H1 (cell line): ENCODE measurements around the gene RNF224. TPM values are rescaled to one million over a fixed set of nuclear protein-coding genes. Genes with fewer than 3 reads are reported as not detected.

ENCODE experiments used
- CTCF ChIA-PET: fragments of 300-600 bp; sonication (Branson Sonifier 250); formaldehyde crosslinking; loops from one replicate; lab custom pipeline; 2021; ENCODE audit not compliant: partially characterized antibody; lab: Charles Lee
- POLR2A ChIA-PET: fragments of 300-600 bp; sonication (Branson Sonifier 250); formaldehyde crosslinking; loops from one replicate; lab custom pipeline; 2021; ENCODE audit warnings: inconsistent platforms; ENCODE audit not compliant: partially characterized antibody; lab: Charles Lee
- DNase-seq, 2 experiments: peaks; one replicate each; pipeline versions ENCODE4 v3.0.0 to v3.0.0-alpha.2; 2010 to 2022; ENCODE audit warnings: low spot score in 2 of 2, low read depth in 1 of 2, mixed read lengths in 1 of 2
- FAIRE-seq: peaks from 2 replicates; lab custom pipeline; 2011; peaks lifted over from hg19 to GRCh38; lab: Jason Lieb, UNC
- H2AFZ ChIP-seq: 2 replicates; pipeline ENCODE4 v1.8.1; 2012; ENCODE audit warnings: low read length, inconsistent platforms
- H2AK5ac ChIP-seq: 2 replicates; pipeline ENCODE4 v1.6.1; 2013; ENCODE audit warnings: low read depth, low read length
- H2BK120ac ChIP-seq: replicated peaks from 2 replicates; pipeline ENCODE3; 2013; ENCODE audit warnings: low read depth, low read length, inconsistent platforms
- H2BK12ac ChIP-seq: 2 replicates; pipeline ENCODE4 v1.6.1; 2013; ENCODE audit warnings: low read depth, low read length
- H2BK15ac ChIP-seq: 2 replicates; pipeline ENCODE4 v1.6.1; 2013; ENCODE audit warnings: low read length
- H2BK20ac ChIP-seq: 2 replicates; pipeline ENCODE4 v1.6.1; 2013; ENCODE audit warnings: low read length
- H2BK5ac ChIP-seq: 2 replicates; pipeline ENCODE4 v1.6.1; 2013; ENCODE audit warnings: low read depth, low read length
- H3K14ac ChIP-seq: 2 replicates; pipeline ENCODE4 v1.6.1; 2013; ENCODE audit warnings: inconsistent platforms; ENCODE audit not compliant: insufficient read length
- H3K18ac ChIP-seq: 2 replicates; pipeline ENCODE4 v1.6.1; 2013; ENCODE audit warnings: low read length; ENCODE audit errors: extremely low read depth
- H3K23ac ChIP-seq: 2 replicates; pipeline ENCODE4 v1.6.1; 2013; ENCODE audit warnings: inconsistent platforms; ENCODE audit not compliant: insufficient read length
- H3K23me2 ChIP-seq: 2 replicates; pipeline ENCODE4 v1.6.1; 2013; ENCODE audit warnings: low read depth, low read length
- H3K27ac ChIP-seq: 2 replicates; pipeline ENCODE4 v1.6.1; 2011; ENCODE audit warnings: low read depth, low read length, inconsistent platforms
- H3K27me3 ChIP-seq, 4 experiments: replicated peaks in 1 of 4; 1 replicate in 1 of 4; 2 replicates in 3 of 4; pipeline versions ENCODE4 v1.6.1 to v1.8.1; 2011 to 2013; ENCODE audit warnings: low read length in 3 of 4, mild to moderate bottlenecking in 3 of 4, inconsistent platforms in 2 of 4, mixed read lengths in 2 of 4, moderate library complexity in 1 of 4; ENCODE audit not compliant: control insufficient read depth in 3 of 4, insufficient read depth in 3 of 4; ENCODE audit errors: extremely low read depth in 1 of 4
- H3K36me3 ChIP-seq, 4 experiments: 2 replicates each; pipeline versions ENCODE4 v1.6.1 to v1.8.1; 2011 to 2013; ENCODE audit warnings: mild to moderate bottlenecking in 4 of 4, low read length in 3 of 4, moderate library complexity in 2 of 4, control low read depth in 1 of 4, inconsistent platforms in 1 of 4; ENCODE audit not compliant: insufficient read depth in 4 of 4, control insufficient read depth in 2 of 4
- H3K4ac ChIP-seq: replicated peaks from 2 replicates; pipeline ENCODE3; 2013; ENCODE audit warnings: low read length, low read depth, mixed read lengths, inconsistent platforms; ENCODE audit not compliant: insufficient read length
- H3K4me1 ChIP-seq, 4 experiments: replicated peaks in 1 of 4; 1 replicate in 1 of 4; 2 replicates in 3 of 4; pipeline versions ENCODE4 v1.6.1 to v1.8.1; 2011 to 2013; ENCODE audit warnings: low read length in 3 of 4, inconsistent platforms in 2 of 4, mixed read lengths in 1 of 4; ENCODE audit not compliant: insufficient read depth in 4 of 4, control insufficient read depth in 3 of 4
- H3K4me2 ChIP-seq, 2 experiments: 2 replicates each; pipeline versions ENCODE4 v1.6.1 to v1.8.1; 2011 to 2013; ENCODE audit warnings: low read depth in 2 of 2, low read length in 2 of 2, control low read depth in 1 of 2, inconsistent platforms in 1 of 2, mild to moderate bottlenecking in 1 of 2; ENCODE audit not compliant: insufficient read depth in 1 of 2
- H3K4me3 ChIP-seq, 4 experiments: fragments of 200-600, 300-600 bp in 1 of 4; sonication (generic), shearing (Covaris generic), sonication (Bioruptor Twin) in 1 of 4; 2 replicates each; pipeline versions ENCODE4 v1.5.1 to v1.8.1; 2011 to 2016; ENCODE audit warnings: low read length in 4 of 4, low read depth in 3 of 4, control low read depth in 2 of 4, inconsistent platforms in 2 of 4, mild to moderate bottlenecking in 2 of 4, mixed read lengths in 1 of 4, moderate library complexity in 1 of 4; ENCODE audit not compliant: insufficient read depth in 2 of 4; ENCODE audit errors: extremely low read depth in 1 of 4
- H3K56ac ChIP-seq: replicated peaks from 2 replicates; pipeline ENCODE3; 2013; ENCODE audit warnings: low read depth, mild to moderate bottlenecking, mixed read lengths, low read length, inconsistent platforms; ENCODE audit not compliant: insufficient read length
- H3K79me1 ChIP-seq: 2 replicates; pipeline ENCODE4 v1.6.1; 2013; ENCODE audit warnings: low read depth, low read length, control low read depth
- H3K79me2 ChIP-seq, 2 experiments: 2 replicates each; pipeline versions ENCODE4 v1.6.1 to v1.8.1; 2012 to 2013; ENCODE audit warnings: low read length in 2 of 2, mild to moderate bottlenecking in 2 of 2, inconsistent platforms in 1 of 2; ENCODE audit not compliant: insufficient read depth in 2 of 2, control insufficient read depth in 1 of 2
- H3K9ac ChIP-seq, 4 experiments: replicated peaks in 1 of 4; 1 replicate in 1 of 4; 2 replicates in 3 of 4; pipeline versions ENCODE4 v1.6.1 to v1.8.1; 2011 to 2013; ENCODE audit warnings: low read depth in 3 of 4, low read length in 3 of 4, control low read depth in 2 of 4, mild to moderate bottlenecking in 2 of 4, moderate library complexity in 2 of 4, inconsistent platforms in 1 of 4; ENCODE audit errors: extremely low read depth in 1 of 4
- H3K9me3 ChIP-seq, 2 experiments: 2 replicates each; pipeline versions ENCODE4 v1.6.1 to v1.8.1; 2012 to 2013; ENCODE audit warnings: mild to moderate bottlenecking in 2 of 2, moderate library complexity in 2 of 2, control low read depth in 1 of 2, inconsistent platforms in 1 of 2, low read depth in 1 of 2, low read length in 1 of 2, mixed read lengths in 1 of 2; ENCODE audit not compliant: insufficient read depth in 2 of 2
- H4K20me1 ChIP-seq, 2 experiments: replicated peaks in 1 of 2; 2 replicates each; pipeline versions ENCODE3 to v1.8.1; 2011 to 2013; ENCODE audit warnings: inconsistent platforms in 2 of 2, low read length in 2 of 2, mild to moderate bottlenecking in 1 of 2; ENCODE audit not compliant: insufficient read depth in 2 of 2, control insufficient read depth in 1 of 2
- H4K5ac ChIP-seq: 2 replicates; pipeline ENCODE4 v1.6.1; 2013; ENCODE audit warnings: low read length, low read depth, mixed read lengths, inconsistent platforms; ENCODE audit not compliant: insufficient read length
- H4K8ac ChIP-seq: 2 replicates; pipeline ENCODE4 v1.8.0; 2013; ENCODE audit warnings: mild to moderate bottlenecking, moderate library complexity, low read length, inconsistent platforms; ENCODE audit not compliant: insufficient read depth; ENCODE audit errors: extremely low read depth
- H4K91ac ChIP-seq: replicated peaks from 2 replicates; pipeline ENCODE3; 2013; ENCODE audit warnings: low read length, mixed read lengths, inconsistent platforms; ENCODE audit not compliant: insufficient read length
- ASH2L ChIP-seq: fragments of 200-600, 300-600 bp; sonication (generic); IDR thresholded peaks from one replicate; pipeline ENCODE4 v1.7.1; 2017; ENCODE audit warnings: low read length
- BACH1 ChIP-seq: IDR thresholded peaks from 2 replicates; pipeline ENCODE4 v1.6.1; 2012; ENCODE audit warnings: low read length, improper control_type of control experiment
- BRCA1 ChIP-seq: IDR thresholded peaks from 2 replicates; pipeline ENCODE4 v1.6.1; 2012; ENCODE audit warnings: low read depth, low read length, improper control_type of control experiment
- CREB1 ChIP-seq: IDR thresholded peaks from 2 replicates; pipeline ENCODE4 v1.6.1; 2012; ENCODE audit warnings: inconsistent platforms
- CTBP2 ChIP-seq: IDR thresholded peaks from 2 replicates; pipeline ENCODE4 v1.7.0; 2011; ENCODE audit warnings: borderline replicate concordance, mild to moderate bottlenecking, moderate library complexity, mixed read lengths, low read length; ENCODE audit not compliant: insufficient read depth, insufficient read length
- JUN ChIP-seq: IDR thresholded peaks from 2 replicates; pipeline ENCODE4 v1.6.1; 2011; ENCODE audit warnings: low read depth, mild to moderate bottlenecking, improper control_type of control experiment, low read length
- RAD21 ChIP-seq, 2 experiments: IDR thresholded peaks in 1 of 2; conservative IDR thresholded peaks in 1 of 2; 2 replicates each; pipeline ENCODE4 v1.6.1; 2011; ENCODE audit warnings: low read depth in 2 of 2, low read length in 2 of 2, improper control_type of control experiment in 1 of 2, inconsistent platforms in 1 of 2, mild to moderate bottlenecking in 1 of 2, moderate library complexity in 1 of 2
- RXRA ChIP-seq: IDR thresholded peaks from 2 replicates; pipeline ENCODE4 v1.6.1; 2011; ENCODE audit warnings: low read depth, mild to moderate bottlenecking, low read length, moderate library complexity; ENCODE audit not compliant: insufficient read depth
- SIRT6 ChIP-seq: IDR thresholded peaks from one replicate; pipeline ENCODE4 v1.7.1; 2012; ENCODE audit warnings: low read length, inconsistent platforms
- SIX5 ChIP-seq: IDR thresholded peaks from 2 replicates; pipeline ENCODE4 v1.6.1; 2011; ENCODE audit warnings: mild to moderate bottlenecking, low read depth, low read length
- TAF1 ChIP-seq: IDR thresholded peaks from 2 replicates; pipeline ENCODE4 v1.6.1; 2011; ENCODE audit warnings: mild to moderate bottlenecking, low read depth, low read length
- TBP ChIP-seq: IDR thresholded peaks from 2 replicates; pipeline ENCODE4 v1.6.1; 2011; ENCODE audit warnings: low read depth, low read length, improper control_type of control experiment
- TCF12 ChIP-seq: IDR thresholded peaks from 2 replicates; pipeline ENCODE4 v1.6.1; 2011; ENCODE audit warnings: low read depth, mild to moderate bottlenecking, low read length
- WGBS, 2 experiments: shearing (Covaris generic) in 1 of 2; methylation state at CpG; one replicate each; pipeline versions ENCODE4 v1.1.6 to v1.1.7; 2013 to 2015; ENCODE audit warnings: low lambda C conversion rate in 2 of 2, mixed read lengths in 2 of 2, inconsistent platforms in 1 of 2, low coverage in 1 of 2, missing lambda C conversion rate in 1 of 2; ENCODE audit not compliant: insufficient replicate concordance in 2 of 2, insufficient coverage in 1 of 2, insufficient read length in 1 of 2; ENCODE audit errors: extremely low coverage in 1 of 2, missing lambda C conversion rate in 1 of 2; 5-methylcytosine and 5-hydroxymethylcytosine counted together
- polyA plus RNA-seq, 7 experiments: library from polyadenylated mRNA; depleted of rRNA in 3 of 7; stranded (reverse) in 5 of 7; unstranded in 2 of 7; fragments of >200 nt in 5 of 7; fragments of 200-250 nt in 2 of 7; gene quantifications; 1 replicate in 5 of 7; 2 replicates in 1 of 7; 4 replicates in 1 of 7; pipeline versions ENCODE4 v1.2.1 to v1.2.3, GENCODE V29; 2011 to 2013; ENCODE audit warnings: missing spikeins in 2 of 7, mixed read lengths in 2 of 7
- total RNA-seq: library from RNA; stranded (reverse); fragmentation: NEBNext Ultra II Directional; extraction: Animal tissue kit (Norgen Biotek cat#: 25700); gene quantifications from 2 replicates; pipeline ENCODE4 v1.2.1, GENCODE V29; 2021

RNF224 gene
- total and polyA plus RNA-seq, 2 of the 8 experiments (the other 6 are each of a cell fraction or from before 2014, with no cell fraction given): 0.24 TPM; not detected in 1

GRCh38 chr9:137215196-137215986 is 11.9 kb upstream of the RNF224 start:
- no peak overlapping the region for H3K23ac ChIP-seq
- no peaks in the 10 kb centered on the region for H3K23me2 ChIP-seq
- H3K4ac ChIP-seq: no peak overlapping the region
- no peak overlapping the region for H4K5ac ChIP-seq
- no peak overlapping the region for H2BK120ac ChIP-seq
- H3K4me2 ChIP-seq: no peak overlapping the region
- no peak overlapping the region for H3K18ac ChIP-seq
- H3K79me1 ChIP-seq: no peaks in the 10 kb centered on the region; the same call in 1 of the 2 replicates
- no peak overlapping the region for H2BK12ac ChIP-seq
- no peaks in the 10 kb centered on the region for H3K79me2 ChIP-seq
- peaks cover 0 to 22% (median 7%) of the 10 kb centered on the region in 4 experiments; a peak in 7 of 8 replicates for H3K36me3 ChIP-seq
- H4K91ac ChIP-seq: no peak overlapping the region
- no peak overlapping the region for H2BK20ac ChIP-seq
- no peak overlapping the region for H3K27ac ChIP-seq
- H3K4me1 ChIP-seq: peaks cover 0 to 6% (median 4%) of the 10 kb centered on the region in 4 experiments; a peak in 5 of 7 replicates
- no peaks in the 10 kb centered on the region for H3K9me3 ChIP-seq
- WGBS, 2 experiments: 89% methylated on average over 20 of the region's 22 CpGs; no CpG with 5 or more reads in 1 of the 2 experiments
- H2BK5ac ChIP-seq: no peak overlapping the region
- H3K4me3 ChIP-seq: no peak overlapping the region
- ChIA-PET CTCF (interaction anchor here (0.7 to 4.0 kb wide), 16 partner anchors 9 to 95 kb away, joined by 3 to 31 read pairs (median 6); partner anchors contain the start of genes ANAPC2, CYSRT1, RNF224 and SSNA1), POLR2A (interaction anchor here (1.1 to 69.9 kb wide), 9 partner anchors 8 to 100 kb away, joined by 3 to 1462 read pairs (median 7); partner anchors contain the start of genes ANAPC2, NDOR1, NELFB and SLC34A3)
- peaks cover 0 to 16% of the 10 kb centered on the region in 2 experiments for H4K20me1 ChIP-seq
- no peak overlapping the region for H2BK15ac ChIP-seq
- H4K8ac ChIP-seq: no peak overlapping the region
- DNase-seq (no peak), FAIRE-seq (no peak)
- no peak overlapping the region for H3K56ac ChIP-seq
- no peak overlapping the region for H3K14ac ChIP-seq
- no peak overlapping the region for H2AK5ac ChIP-seq
- no peak overlapping the region for H3K9ac ChIP-seq
- no peaks in the 10 kb centered on the region for H3K27me3 ChIP-seq
- no peak overlapping the region for H2AFZ ChIP-seq
- TF ChIP-seq BACH1 (no peak), SIX5 (no peak), JUN (no peak), TCF12 (no peak), SIRT6 (no peak), CREB1 (no peak), ASH2L (no peak), CTBP2 (no peak), RXRA (no peak), TBP (no peak), BRCA1 (no peak), RAD21 (IDR thresholded peaks at IDR 0.05 in 1 of 2, conservative IDR thresholded peaks at IDR 0.05 in 1 of 2; ENCODE audit: low read depth in 2 of 2, low read length in 2 of 2) (no peak), TAF1 (no peak)
